GM21717 (cell line): ENCODE measurements around the gene CREBBP.

Experiments used
- ATAC-seq: cut with Tn5 transposase; IDR thresholded peaks from one replicate; pipeline ENCODE4 v1.9.1; 2021; ENCODE audit warnings: mild to moderate bottlenecking, moderate library complexity; ENCODE audit not compliant: unreplicated experiment

Gene CREBBP

DNA sequence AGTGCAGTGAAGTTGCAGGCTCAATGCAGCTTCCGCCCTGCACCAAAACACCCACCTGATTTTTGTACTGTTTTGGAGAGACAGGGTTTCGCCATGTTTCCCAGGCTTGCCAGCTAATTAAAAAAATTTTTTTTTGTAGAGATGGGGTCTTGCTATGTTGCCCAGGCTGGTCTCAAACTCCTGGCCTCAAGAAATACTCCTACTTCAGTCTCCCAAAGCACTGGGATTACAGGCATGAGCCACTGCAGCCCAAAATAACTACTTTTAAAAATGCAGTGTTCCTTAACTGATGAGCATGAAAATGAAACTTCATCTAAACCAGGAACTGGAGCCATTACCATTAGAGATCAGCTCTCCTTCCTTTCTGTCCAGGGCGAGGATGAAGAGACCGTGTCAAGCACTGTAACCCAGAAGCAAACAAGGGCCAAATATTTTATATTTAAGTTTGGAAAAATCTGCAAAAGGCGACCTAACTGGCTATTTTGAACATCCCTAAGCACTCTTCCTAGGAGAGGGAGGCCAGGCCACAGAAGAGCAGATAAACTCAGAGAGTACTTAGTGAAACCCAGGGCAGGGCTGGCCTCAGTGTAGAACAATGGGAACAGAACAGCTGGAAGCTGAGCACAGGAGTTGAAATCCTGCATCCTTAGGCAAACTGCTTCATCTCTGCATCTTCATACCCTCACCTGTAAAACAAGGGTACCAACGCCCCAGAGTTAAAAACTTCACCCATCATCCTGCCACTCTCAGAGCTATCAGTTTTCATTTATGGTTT, 24.0 kb downstream of the CREBBP start:
- no peak for ATAC-seq

- ATAC-seq: no peak
Observed at GRCh38 chr16:3854750-3855541, 25.6 kb downstream of the CREBBP start.

DNA sequence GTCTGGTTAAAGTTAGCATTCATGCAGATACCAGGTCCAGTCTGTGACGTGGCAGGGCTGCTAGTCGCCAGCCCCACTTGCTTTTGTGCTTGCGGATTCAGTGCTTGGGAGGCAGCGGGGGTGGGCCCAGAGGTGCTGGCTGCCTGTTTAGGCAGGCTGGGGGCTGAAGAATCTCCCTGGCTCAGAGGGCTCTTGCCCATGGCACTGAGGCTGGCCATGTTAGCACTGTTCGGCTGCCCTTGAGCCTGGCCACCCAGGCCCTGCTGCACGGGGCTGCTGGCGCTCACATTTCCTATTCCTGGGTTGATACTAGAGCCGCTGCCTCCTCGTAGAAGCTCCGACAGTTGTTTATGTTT, 30.0 kb downstream of the CREBBP start:
- no peak for ATAC-seq

- ATAC-seq: no peak
Observed at GRCh38 chr16:3849751-3850543, 30.6 kb downstream of the CREBBP start.

GRCh38 chr16:3846595-3847091, 33.9 kb downstream of the CREBBP start:
- no peak for ATAC-seq

DNA sequence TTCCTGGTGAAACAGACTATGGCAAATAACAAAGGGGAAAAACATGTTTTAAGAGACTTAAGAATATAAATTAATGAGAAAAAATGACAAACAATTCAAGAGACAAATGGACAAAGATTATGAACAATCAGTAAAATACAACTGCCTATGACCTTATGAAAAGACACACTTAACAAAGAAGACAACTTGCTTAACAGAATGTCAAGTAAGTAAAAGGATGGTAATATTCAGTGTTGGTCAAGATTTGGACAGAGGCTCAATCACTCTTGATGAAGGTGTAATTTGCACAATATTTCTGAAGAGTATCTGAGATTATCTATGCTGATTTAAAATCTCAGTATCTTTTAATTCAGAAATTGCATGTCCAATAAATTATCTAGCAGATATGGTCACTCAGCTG, 34.4 kb downstream of the CREBBP start:
- ATAC-seq: no peak

- no peak for ATAC-seq
Observed at GRCh38 chr16:3842994-3843393, 37.5 kb downstream of the CREBBP start.

GRCh38 chr16:3841729-3842508, 38.6 kb downstream of the CREBBP start:
- ATAC-seq: no peak

DNA sequence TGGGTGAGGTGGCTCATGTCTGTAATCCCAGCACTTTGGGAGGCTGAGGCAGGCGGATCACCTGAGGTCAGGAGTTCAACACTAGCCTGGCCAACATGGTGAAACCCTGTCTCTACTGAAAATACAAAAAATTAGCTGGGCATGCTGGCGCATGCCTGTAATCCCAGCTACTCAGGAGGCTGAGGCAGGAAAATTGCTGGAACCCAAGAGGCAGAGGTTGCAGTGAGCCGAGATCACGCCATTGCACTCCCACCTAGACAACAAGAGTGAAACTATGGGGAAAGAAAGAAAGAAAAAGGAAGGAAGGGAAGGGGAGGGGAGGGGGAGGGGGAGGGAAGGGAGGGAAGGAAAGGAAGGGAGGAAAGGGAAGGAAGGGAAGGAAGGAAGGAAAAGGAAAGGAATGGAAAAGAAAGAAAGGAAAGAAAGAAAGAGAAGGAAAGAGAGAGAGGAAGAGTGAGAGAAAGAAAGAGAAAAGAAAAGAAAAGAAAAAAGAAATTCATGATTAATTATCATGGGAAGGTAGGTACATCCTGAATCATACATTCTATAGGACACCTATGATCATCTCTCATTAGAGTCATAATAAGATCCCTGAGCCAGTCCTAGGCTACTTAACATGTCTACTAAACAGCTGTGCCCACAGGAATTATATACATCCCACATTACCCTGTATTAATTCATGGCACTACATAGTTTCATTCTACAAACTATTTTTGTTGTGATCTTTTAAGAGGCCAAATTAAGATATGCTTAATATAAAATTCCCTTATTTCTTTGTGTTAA, 40.9 kb downstream of the CREBBP start:
- ATAC-seq: no peak

- ATAC-seq: no peak
Observed at GRCh38 chr16:3838600-3839401, 41.7 kb downstream of the CREBBP start.

DNA sequence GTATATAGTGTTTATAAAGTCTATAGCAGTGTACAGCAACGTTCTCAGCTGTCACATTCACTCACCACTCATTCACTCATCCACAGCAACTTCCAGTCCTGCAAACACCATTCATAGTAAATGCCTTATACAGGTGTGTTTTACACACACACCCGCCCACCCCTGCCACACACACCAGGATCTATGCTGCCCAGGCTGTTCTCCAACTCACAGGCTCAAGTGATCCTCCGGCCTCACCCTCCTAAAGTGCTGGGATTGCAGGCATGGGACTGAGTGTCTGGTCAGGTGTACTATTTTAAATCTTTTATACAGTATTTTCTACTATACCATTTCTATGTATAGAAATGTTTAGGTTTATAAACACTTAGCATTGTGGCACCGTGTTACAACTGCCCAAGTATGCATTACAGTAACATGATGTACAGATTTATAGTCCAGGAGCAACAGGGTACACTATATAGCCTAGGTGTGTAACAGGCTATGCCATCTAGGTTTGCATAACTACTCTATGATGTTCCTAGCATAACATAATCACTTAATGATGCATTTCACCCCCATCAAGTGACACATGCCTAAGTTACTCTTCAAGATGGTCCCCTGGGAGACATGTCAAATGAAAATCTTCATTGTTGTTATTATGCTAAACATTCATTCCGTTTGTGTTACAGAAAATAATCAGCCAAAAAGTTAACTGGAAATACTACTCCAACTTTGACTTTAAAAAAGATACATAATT, 42.5 kb downstream of the CREBBP start:
- no peak for ATAC-seq

DNA sequence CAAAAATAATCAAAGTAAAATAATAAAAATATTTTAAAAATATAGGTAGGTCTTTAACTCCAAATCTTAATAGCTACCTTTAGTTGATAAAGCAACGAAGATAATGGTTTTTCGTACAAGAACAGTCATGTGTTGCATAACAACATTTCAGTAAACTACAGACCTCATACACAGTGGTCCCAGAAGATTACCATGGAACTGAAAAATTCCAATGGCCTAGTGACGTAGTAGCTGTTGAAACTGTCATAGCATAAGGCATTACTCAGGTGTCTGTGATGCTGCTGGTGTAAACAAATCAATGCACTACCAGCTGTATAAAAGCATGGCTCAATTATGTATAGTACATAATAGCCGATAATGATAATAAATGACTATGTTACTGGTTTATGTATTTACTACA, 43.9 kb downstream of the CREBBP start:
- ATAC-seq: no peak

- ATAC-seq: no peak
Observed at GRCh38 chr16:3835089-3835602, 45.4 kb downstream of the CREBBP start.

DNA sequence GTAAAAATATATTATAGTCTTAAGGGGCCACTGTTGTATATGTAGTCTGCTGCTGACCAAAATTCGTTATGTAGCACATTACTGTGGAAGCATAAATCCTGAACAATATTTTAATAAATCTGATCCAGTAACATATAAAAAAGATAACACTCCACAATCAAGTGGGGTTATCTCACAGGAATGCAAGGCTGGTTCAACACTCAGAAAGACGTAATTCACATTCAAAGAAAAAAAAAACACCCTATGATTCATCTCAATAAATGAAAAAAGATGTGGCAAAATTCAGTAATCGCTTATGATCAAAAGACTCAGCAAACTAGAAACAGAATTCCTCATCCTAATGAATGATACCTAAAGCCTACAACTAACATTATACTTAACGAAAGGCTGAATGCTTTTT, 47.8 kb downstream of the CREBBP start:
- ATAC-seq: no peak

- no peak for ATAC-seq
Observed at GRCh38 chr16:3830625-3831254, 49.8 kb downstream of the CREBBP start.

GRCh38 chr16:3829631-3830536, 50.6 kb downstream of the CREBBP start:
- no peak for ATAC-seq

DNA sequence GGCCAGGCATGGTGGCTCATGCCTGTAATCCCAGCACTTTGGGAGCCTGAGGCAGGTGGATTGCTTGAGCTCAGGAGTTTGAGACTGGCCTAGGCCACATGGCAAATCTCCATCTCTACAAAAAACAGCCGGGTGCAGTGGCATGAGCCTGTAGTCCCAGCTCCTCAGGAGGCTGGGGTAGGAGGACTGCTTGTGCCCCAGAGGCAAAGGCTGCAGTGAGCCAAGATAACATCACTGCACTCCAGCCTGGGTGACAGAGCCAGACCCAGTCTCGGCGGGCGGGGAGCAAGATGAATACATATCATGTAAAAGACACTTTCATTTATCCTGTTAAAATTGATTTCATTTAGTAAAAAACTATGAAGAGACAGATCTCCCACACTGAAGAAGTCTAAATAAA, 54.6 kb downstream of the CREBBP start:
- ATAC-seq: no peak
